ENCODE results near the gene CLDN8.

DNA sequence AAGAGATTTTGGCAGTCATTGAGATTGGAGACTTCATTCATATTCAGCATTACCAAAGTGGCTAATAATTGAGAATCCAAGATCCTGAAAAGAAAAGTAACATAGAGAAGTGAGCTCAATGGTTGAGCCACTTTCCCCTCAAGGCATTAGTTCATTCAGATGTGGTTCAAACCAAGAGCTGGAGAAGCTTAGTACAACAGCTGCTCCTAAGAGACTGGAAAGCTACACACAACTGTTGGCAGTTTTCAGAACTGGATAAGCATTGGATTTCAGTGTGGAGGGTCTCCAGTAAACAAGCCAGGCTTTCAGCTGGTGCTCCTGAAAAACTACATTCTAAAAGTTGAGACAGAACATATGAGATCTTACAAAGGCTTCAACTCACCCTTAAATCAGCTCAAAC is 29.2 kb upstream of the CLDN8 start:
- no peak for TF ChIP-seq EZH2phosphoT487 (IDR thresholded peaks at IDR 0.05; ENCODE audit: borderline replicate concordance)
- TF ChIP-seq CEBPB (IDR thresholded peaks at IDR 0.05; ENCODE audit: low read depth), result no peak
- TF ChIP-seq CTCF (IDR thresholded peaks at IDR 0.05 in 2 of 3, conservative IDR thresholded peaks at IDR 0.05 in 1 of 3; ENCODE audit: borderline replicate concordance in 1 of 3, insufficient read depth in 1 of 3, low read depth in 2 of 3, low read length in 2 of 3), result no peak
- TF ChIP-seq ELF1 (IDR thresholded peaks at IDR 0.05; ENCODE audit: borderline replicate concordance, low read depth), result no peak
